CD4-positive, alpha-beta T cell treated with Interleukin-6 for 4 hours (primary cell): Measurements from ENCODE around the gene ANO4.
"Not testable (repeated sequence)": the region's sequence is repeated elsewhere in the genome, so short reads cannot be mapped to it uniquely, and the experiment has no call there.

Experiments
- DNase-seq: peaks from one replicate; pipeline ENCODE4 v3.0.0-alpha.2; 2020; ENCODE audit warnings: mixed read lengths

Gene ANO4

DNA sequence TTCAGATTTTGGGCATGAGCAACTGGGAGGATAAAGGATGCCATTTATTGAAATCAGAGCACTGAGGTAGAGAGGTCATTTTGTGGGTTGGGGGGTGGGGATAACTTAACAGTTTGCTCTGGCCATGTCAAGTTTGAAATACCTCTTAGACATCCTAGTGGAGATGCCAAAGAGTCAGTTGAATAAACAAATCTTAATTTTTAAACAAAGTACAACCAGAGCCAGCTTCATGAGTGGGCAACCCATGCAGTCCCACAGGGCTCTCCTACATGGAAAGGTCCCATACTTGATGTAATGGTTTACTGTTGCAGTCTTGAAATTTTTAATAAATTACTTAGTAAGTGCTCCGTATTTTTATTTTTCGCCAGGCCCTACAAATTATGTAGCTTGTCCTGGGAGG, 81.2 kb downstream of the ANO4 start:
- no peak for DNase-seq

DNA sequence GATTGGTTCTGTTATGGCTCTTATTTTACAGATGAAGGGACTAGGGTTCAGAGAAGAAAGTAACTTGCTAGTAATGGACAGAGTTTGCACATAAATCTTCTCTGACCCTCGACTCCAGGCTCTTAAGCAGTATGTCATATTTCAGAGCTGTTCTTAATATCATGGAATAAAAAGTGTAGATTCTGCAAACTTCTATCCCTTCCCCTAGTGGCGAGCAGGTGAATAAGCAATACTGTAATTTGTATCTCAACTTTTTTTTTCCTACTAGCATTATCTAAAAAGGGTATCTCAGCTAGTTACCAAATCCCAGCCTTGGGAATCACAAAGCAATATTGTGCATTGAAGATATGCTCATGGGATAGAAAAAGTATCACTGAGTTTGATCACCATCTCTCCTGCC, 83.2 kb downstream of the ANO4 start:
- DNase-seq: no peak

DNA sequence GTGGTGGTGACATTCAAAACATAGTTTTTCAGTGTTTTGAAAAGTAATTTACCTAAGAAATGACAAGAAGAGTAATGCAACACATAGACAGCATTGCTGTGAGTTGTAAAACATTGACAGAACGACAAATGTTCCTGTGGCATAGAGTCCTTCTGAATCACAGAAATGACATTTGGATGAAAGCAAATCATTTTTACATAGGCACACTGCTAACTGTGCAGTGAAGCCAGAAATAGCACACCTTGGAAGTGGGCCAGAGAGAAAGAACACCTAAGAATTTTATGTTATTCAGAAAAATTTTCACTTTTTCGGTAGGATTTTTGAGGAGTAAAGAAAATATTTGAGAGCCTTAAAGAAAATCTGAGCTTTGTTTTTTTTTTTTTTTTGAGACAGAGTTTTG, 100.6 kb downstream of the ANO4 start:
- no peak for DNase-seq

DNA sequence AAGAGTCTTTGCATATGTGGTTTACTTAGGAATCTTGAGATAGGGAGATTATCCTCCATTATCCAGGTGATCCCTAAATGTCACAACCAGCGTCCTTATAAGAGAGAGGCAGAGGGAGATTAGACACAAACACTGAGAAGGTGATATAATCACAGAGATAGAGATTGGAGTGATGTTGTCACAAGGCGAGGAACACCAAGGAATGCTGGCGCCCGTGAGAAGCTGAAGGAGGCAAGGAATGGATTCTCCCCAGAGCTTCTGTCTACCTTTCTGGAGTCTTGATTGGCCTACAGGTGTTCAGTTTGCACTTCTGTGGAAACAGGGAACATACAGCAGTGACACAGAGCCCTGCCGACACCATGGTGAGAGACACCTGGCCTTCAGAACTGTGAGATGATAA, 101.6 kb downstream of the ANO4 start:
- DNase-seq: no peak

DNA sequence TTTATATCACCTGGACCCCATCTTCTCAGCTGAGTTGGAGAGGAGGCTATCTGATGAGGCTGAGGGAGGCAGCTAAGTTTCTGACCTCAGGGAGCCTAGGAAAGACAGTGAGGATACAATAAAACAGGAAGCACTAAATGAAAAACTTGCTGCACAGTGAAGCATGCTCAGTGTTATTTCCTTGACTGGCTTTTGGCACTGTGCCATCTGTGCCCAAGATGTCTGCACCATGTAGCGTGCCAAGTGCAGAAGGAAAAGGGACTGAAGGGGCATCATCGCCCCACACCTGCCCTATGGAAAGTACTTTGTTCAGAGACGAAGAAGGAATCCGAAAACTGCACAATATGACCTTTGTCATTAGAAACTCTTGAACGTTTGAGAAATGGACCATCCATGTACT, 102.7 kb downstream of the ANO4 start:
- DNase-seq: no peak

DNA sequence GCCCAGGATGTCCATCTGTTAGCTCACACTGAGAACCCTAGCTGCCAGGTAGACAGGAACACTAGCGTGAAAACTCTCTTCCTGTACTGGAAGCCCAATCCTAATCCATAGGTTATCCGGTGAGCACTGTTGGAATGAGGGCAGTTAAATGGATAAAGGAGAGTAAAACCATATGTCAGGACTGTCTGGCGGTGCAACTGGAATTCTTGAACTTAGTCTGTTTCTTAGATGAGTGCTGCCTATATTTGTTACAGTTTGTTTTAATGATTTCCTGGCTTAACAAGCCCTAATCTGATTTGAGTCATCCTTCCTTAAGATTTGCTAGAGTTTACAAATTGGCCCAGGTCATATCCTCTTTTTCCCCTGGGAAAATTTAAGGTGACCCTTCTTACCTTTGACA, 104.7 kb downstream of the ANO4 start:
- DNase-seq: no peak

DNA sequence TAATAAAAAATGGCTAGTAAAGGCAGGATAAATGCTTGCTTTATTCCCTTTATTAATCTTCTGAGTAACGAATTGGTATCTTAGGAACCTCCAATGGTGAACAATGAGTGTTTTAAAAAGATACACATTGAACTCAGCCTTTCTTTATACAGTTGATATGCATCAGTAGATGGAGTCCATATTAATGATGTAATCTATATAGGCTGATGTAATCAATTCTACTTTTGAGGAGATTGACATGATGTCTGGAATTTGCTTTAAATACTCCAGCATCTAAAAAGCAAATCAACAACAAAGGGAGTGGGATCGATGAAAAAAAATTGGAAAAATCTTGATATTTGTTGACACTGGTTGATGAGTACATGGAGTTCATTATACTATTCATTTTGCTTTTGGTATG, 106.2 kb downstream of the ANO4 start:
- no peak for DNase-seq

DNA sequence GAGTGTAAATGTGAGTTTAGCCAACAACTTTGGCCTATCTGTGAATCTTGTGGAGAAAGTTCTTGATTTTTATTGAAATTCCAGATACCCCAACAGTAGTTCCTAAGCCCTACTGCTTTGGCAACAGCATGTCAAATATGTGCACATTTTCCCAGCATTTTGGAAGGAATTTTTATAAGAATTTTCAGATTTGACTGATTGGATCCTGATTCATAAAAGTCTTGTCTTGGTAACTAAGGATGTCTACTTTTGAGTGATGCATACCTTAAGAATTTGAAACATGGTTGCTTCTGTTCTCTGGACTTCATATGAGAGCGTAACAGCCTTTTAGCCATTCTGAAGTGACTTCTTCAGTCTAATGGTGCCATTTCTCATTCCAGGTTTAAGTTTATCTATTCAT, 106.7 kb downstream of the ANO4 start:
- DNase-seq: no peak

DNA sequence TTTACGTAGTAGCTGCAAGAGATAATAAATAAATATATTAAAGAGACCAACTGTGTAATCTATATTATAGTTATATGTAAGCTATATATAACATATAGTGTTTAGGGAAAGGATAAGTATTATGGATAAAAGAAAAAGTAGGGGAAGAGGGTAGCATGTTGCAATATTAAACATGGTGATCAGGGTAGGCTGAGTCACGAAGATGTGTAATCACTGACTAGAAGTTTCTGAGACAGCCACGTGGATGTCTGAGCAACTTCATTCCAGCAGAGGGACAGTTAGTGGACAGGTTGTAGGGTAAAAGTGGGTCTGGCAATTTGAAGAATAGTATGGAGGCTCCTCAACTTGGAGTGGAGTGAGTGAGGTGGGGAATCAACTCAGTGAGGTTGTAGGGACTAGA, 109.7 kb downstream of the ANO4 start:
- DNase-seq: no peak

DNA sequence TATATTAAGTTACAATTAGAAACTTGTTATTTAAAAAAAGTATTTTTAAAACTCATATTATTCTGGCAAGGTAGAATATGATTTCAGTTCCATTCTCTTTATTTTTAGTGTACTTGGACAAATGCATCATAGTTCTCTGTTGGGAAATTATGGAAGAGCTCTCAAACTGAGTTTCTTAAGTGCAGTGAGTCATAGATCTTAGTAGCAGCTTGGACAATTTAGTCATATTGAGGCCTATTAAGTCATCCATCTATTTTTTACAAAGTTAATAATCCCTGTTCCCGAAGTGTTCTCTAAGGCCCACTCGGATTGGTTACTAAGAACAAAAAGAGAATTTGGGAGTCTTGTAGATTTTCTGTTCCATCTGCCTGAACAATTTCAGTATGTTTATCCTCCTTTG, 113.9 kb downstream of the ANO4 start:
- no peak for DNase-seq

DNA sequence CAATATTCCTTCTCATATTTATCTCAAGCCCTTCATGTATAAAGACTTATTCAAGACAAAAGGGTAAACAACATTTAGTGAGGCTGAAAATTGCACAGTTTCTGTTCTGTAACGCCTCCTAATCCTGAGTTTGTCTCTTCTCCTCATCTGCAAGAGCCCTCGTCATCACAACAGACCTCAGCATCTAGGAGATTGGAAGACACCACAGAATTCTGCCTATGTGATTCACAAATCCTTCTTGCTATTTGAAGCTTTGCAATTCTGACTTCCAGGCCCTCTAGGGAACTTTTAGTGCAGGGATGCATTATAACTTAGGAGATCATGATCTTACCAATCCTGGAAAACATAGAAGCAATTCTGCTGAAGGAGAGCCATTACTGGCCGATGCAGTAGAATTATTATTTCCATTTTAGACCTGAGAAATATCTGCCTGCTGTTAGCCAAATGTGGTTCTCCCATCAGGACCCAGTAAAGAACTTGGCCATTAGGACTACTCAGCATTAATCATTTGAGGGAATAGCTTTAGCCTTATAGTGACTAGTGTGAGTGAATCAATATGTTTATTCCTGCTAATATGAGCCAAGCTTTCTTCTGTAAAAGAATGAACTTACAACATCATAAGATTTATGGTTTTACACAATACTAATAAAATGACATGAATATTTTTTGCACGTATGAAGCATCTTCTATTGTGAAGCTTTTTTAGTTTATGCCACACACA, 119.5 kb downstream of the ANO4 start:
- no peak for DNase-seq

DNA sequence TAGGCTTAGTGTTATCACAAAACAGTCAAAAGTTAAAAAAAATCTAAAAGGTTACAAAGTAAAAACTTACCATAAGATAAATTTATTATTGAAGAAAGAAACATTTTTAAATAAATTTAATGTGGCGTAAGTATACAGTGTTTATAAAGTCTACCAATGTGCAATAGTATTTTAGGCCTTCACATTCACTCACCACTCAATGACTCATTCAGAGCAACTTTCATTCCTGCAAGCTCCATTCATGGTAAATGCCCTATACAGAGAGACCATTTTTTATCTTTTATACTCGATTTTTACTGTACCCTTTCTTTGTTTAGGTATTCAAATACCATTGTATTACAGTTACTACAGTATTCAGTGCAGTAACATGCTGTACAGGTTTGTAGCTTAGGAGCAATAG, 124.5 kb downstream of the ANO4 start:
- no peak for DNase-seq

DNA sequence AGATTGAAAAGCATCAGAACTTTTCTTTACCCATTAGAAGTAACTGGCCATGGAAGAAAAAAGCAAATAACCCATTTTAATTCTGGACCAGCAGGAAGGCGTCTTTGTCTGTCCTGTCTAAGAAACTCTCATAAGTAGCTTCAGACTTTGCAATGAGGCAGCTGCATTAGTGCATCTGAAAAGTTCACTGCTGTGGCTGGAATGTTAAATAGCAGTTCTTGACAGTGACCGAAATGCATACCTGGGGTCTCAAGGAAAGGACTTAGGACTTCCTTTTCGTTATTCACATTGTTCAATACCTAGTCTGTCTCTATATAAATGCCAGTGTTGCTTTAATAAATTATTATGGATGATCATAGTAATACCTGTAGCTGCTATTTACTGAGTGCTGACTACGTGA, 125.9 kb downstream of the ANO4 start:
- no peak for DNase-seq

DNA sequence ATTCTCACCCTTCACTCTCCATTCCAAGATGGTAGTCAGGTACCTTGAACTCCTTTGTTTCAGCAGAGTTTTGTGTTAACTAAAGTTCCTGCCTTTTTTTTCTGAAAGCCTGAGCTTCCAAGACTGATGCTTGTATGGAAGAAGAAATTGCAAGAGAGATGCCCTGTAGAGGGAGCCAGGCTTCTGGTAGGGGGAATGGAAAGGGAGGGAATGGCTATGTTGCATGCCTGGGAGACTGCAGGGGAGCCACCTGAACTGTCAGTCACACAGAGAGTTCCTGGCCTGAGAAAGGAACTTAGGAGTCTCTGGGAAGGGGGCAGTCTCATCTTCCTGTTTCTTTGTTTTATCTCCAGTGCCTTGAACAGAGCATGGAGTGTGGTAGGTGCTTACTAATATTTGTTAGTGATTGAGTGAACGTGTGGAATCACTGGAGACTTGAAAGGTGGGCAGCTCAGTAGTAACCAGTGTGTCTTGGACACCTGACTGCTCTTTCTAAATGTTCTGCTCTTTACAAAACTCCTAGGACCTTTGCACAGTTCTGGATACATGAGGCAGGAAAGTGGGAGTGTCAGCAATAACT, 132.2 kb downstream of the ANO4 start:
- no peak for DNase-seq

DNA sequence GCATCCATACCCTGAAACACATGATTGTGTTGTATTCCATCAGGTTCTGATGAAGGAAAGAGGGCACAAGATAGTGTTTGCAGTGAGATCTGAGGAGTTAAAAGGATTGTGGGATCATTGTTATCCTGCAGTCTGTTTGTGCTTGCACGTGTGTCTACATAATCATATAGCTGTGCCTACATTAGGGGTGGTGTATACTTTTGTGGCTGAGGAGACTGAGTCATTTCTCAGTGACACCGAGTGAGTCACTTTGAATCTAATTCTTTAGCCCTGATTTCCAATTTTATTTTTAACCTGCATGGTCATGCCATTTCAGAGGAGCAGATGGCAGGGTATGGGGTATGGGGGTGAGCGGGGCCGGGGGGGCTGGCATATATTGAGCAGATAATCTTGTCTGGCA, 133.2 kb downstream of the ANO4 start:
- no peak for DNase-seq

DNA sequence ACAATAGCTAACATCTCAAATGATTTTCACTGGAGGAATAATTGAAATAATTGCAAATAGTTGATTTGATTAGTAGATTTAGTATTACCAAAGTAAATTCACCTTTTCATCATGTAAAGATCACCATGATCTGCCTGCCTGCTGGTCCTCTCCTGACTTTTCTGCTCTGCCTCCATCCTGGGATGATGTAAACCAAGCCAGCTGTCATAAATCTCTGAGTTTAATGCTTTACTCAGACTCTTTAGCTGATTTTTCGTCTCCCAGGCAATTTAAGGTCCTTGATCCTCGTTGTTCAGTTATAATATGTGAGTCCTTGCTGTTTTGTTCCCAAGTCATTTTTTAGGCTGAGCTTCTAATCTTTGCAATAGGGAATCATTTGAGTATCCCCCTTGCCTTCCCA, 138.0 kb downstream of the ANO4 start:
- no peak for DNase-seq

DNA sequence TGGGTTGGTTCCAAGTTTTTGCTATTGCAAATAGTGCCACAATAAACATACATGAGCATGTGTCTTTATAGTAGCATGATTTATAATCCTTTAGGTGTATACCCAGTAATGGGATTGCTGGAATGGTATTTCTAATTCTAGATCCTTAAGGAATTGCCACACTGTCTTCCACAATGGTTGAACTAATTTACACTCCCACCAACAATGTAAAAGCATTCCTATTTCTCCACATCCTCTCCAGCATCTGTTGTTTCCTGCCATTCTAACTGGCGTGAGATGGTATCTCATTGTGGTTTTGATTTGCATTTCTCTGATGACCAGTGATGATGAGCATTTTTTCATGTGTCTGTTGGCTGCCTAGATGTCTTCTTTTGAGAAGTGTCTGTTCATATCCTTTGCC, 139.0 kb downstream of the ANO4 start:
- not testable (repeated sequence) for DNase-seq

DNA sequence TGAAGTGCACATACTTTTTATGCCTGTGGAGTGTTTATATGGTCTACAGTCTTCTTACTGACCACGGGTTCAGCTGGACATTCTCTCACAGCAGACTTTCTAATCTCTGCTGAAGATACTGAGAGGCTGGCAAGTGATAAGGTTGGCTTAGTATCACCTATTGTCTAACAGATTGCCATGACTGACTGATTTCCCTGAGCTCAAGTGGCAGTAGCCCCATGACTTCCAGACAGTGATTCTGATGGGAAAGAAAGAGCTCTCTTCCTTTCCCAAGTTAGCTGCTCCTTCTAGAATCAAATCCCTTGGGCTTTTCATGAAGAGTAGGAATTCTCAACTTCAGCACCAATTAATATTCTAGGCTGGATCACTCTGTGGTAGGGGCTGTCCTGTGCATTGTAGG, 141.4 kb downstream of the ANO4 start:
- no peak for DNase-seq

DNA sequence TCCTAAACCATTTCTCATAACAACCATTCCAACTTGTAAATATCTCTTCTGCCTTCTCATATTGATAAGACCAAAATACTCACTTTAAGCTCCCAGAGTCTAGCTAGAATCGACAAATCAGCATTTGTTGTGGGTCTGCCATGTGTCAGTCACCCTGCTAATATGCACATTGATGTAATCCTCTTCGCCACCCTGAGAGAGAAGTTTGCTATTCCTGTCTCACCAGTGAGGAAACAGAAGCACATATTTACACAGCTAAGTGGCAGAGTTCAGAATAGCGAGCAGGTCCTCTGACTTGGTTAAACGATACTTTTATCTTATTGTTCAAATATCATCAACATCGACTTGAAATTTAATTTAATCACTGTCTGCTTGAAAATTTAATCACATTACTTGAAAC, 142.1 kb downstream of the ANO4 start:
- DNase-seq: no peak

DNA sequence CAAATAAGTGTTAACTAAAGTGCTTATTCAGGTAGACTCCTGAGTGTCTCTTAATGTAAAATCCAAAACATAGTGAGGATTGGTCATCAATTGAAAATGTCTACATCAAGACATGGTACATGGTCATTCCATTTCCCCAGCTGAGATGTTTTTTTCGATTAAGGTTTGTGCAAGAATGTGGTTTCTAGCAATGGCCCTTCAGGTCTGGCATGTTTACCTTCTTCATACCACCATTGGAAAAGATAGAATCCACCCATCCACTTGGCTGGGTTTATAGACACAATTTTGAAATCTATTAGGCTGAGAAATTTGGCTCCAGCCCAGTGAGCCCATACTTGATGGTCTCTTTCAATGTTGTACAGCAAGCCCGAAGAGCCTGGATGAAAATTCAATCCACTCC, 145.9 kb downstream of the ANO4 start:
- no peak for DNase-seq

DNA sequence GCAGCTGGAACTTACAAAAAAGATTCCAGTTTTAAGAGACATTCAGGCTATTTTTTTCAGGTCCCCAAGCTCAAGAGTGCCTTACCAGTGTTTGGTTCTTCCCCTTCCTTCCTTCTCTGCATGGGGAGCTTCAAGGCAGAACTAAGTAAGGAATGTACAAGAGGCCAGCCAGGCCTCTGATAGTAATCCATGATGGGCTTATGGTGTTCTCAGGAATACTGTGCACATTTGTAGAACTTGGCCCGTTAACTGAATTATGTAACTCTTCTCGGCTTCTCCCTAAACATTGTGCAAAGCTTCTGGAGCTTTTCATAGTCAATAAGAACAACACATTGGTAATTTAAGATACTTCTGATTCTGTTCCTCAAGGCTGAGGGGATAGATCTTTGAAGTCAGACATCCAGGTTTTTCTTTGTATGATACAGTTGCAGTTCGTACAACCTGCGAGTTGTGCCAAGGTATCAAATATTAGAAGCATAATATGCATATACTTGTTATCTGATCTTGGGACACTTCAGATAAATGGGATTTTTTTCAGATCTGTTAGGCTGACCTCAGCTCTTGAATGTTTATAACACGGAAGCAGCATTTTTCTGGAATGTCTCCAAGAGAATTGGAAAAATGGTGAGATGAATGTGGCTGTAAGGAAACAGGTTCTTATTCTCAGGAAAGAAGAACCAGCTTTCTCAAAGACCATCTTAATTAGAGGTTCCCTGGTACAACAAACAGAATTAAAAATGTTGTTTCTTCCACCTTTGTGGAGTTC, 148.6 kb downstream of the ANO4 start:
- DNase-seq: no peak

DNA sequence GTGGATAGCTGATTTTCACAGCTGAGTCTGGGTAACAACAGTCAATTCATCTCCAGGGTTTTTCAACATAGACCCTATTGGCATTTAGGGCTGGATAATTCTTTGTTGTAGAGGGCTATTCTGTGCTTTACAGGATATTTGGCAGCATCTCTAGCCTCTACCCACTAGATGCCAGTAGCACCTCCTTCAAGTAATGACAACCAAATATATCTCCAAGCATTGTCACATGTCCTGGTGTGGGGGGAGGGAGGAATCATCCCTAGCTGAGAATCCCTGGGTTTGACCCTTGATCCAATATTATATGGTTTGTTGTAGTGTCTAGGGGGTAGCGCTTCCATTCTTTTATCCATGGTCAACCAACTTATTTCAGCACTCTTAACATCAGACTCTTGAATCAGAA, 157.2 kb downstream of the ANO4 start:
- no peak for DNase-seq

DNA sequence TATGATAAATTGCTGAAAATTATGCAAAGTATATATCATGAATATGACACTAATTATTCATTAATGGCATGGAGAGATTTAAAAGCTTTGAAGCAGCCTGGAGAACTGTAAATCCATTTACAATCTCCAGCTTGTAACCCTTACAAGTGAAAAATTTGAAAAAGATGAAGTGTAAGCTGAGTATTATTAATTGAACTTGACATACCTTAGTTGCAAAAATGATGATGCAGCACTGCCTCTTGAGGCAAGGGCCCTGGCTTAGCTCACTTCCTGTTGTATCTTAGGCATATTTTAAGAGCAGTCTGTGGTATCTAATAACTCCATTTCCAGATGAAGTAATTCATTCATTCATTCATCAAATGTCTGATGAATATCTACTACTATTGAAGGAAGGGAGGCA, 158.6 kb downstream of the ANO4 start:
- DNase-seq: no peak

DNA sequence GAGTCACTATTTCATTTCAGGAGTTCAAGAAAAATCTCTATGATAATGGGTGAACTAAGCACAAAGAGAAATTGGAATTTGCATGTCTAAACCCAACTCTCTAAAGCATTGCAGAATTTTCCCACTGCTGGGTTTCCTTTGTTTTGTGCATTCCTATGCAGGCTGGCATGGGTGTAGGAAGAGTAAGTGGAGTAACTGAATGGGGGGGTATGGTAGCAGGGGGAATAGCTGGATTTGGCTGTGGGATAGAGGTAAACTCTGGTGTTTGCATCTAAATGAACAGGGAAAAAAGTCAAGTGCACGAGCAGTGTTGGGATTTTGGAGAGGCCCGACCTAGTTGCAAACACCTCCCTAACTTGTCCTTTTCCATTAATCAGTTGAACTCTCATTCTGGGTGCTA, 159.1 kb downstream of the ANO4 start:
- DNase-seq: no peak

DNA sequence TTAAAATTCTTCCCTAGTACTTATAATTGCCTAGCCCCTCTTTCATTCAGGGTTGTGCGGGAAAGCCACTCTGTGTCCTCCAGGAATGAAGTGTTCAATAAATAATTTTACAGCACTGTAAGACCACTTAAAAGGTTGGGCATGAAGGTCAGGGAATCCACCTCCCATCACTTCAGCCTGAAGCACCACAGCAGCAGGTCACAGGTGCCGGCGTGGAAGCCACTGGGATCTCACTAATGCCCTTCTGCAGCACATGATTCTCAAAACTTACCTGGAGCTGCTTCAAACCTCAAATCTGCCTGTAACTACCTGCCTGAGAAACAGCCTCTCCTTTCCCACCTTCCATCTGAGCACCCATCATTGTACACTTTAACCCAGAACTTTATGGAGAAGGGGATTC, 159.5 kb downstream of the ANO4 start:
- DNase-seq: no peak
